Adrenal gland (tissue), 5 donors: ENCODE data around the gene C8B.

Experiments used
- CTCF ChIP-seq, 6 experiments: fragments of 450-650 bp in 4 of 6; fragments of 200-600 bp in 2 of 6; sonication (generic) in 1 of 6; IDR thresholded peaks; 1 replicate in 5 of 6; 2 replicates in 1 of 6; pipeline versions ENCODE4 v1.5.1 to v1.8.0; 2016 to 2021; ENCODE audit warnings: antibody characterized with exemption in 6 of 6, mild to moderate bottlenecking in 2 of 6, moderate library complexity in 1 of 6
- POLR2A ChIP-seq, 2 donors: fragments of 450-650 bp; IDR thresholded peaks; one replicate each; pipeline ENCODE4 v1.6.1; 2017; ENCODE audit warnings: antibody characterized with exemption in 2 of 2, mild to moderate bottlenecking in 2 of 2, moderate library complexity in 1 of 2
- donor health status: DM: no; HTN: no; CAD: no.

- TF ChIP-seq POLR2A (IDR thresholded peaks at IDR 0.05) (no peak), CTCF (IDR thresholded peaks at IDR 0.05) (no peak)
Measured at GRCh38 chr1:56991576-56991975, 25.8 kb upstream of the C8B start.
